ENCODE data around the gene HIF1A.
"Not testable (repeated sequence)": the region's sequence is repeated elsewhere in the genome, so short reads cannot be mapped to it uniquely, and the experiment has no call there.

Gene HIF1A

GRCh38 chr14:61749264-61749663 lies 54.0 kb downstream of the HIF1A start:
- peak; percentile 50 for DNase-seq (ENCODE audit: low read depth)

GRCh38 chr14:61749867-61750266 lies 54.6 kb downstream of the HIF1A start:
- no peak for DNase-seq (ENCODE audit: low read depth)

- peak; percentile 53 for DNase-seq (ENCODE audit: low read depth)
Observed at GRCh38 chr14:61750708-61751474, 55.6 kb downstream of the HIF1A start.

- DNase-seq (ENCODE audit: low read depth) = no peak
Observed at GRCh38 chr14:61751475-61751989, 56.2 kb downstream of the HIF1A start.

GRCh38 chr14:61752626-61753025 lies 57.3 kb downstream of the HIF1A start:
- DNase-seq (ENCODE audit: low read depth) = no peak

GRCh38 chr14:61753631-61754030 lies 58.3 kb downstream of the HIF1A start:
- no peak for DNase-seq (ENCODE audit: low read depth)

GRCh38 chr14:61754627-61755381 lies 59.5 kb downstream of the HIF1A start:
- no peak for DNase-seq (ENCODE audit: low read depth)

- DNase-seq (ENCODE audit: low read depth) = not testable (repeated sequence)
Observed at GRCh38 chr14:61755382-61755742, 60.0 kb downstream of the HIF1A start.

- no peak for DNase-seq (ENCODE audit: low read depth)
Observed at GRCh38 chr14:61756135-61756534, 60.8 kb downstream of the HIF1A start.

- DNase-seq (ENCODE audit: low read depth) = no peak
Observed at GRCh38 chr14:61759878-61760277, 64.6 kb downstream of the HIF1A start.

GRCh38 chr14:61761557-61761956 lies 66.2 kb downstream of the HIF1A start:
- no peak for DNase-seq (ENCODE audit: low read depth)

GRCh38 chr14:61761959-61762786 lies 66.9 kb downstream of the HIF1A start, which contains the start of gene SNAPC1:
TSS of gene SNAPC1 (plus strand) at chr14:61762420. CDS start at chr14:61762461, 41 bp downstream.
- DNase-seq (ENCODE audit: low read depth) = peak; percentile 98

- DNase-seq (ENCODE audit: low read depth) = no peak
Observed at GRCh38 chr14:61764342-61765122, 69.2 kb downstream of the HIF1A start.

GRCh38 chr14:61765225-61765943 lies 70.1 kb downstream of the HIF1A start:
- no peak for DNase-seq (ENCODE audit: low read depth)

GRCh38 chr14:61766151-61766550 lies 70.8 kb downstream of the HIF1A start:
- DNase-seq (ENCODE audit: low read depth) = no peak

- DNase-seq (ENCODE audit: low read depth) = no peak
Observed at GRCh38 chr14:61768240-61768639, 72.9 kb downstream of the HIF1A start.

- no peak for DNase-seq (ENCODE audit: low read depth)
Observed at GRCh38 chr14:61769893-61770292, 74.6 kb downstream of the HIF1A start.

GRCh38 chr14:61774861-61775260 lies 79.5 kb downstream of the HIF1A start:
- no peak for DNase-seq (ENCODE audit: low read depth)

- DNase-seq (ENCODE audit: low read depth) = no peak
Observed at GRCh38 chr14:61780125-61780524, 84.8 kb downstream of the HIF1A start.

GRCh38 chr14:61797309-61797708 lies 102.0 kb downstream of the HIF1A start:
- DNase-seq (ENCODE audit: low read depth) = no peak

Data from stromal cell of bone marrow (primary cell).